Measurements from ENCODE around the gene MSTO1. TPM values are rescaled to one million over a fixed set of nuclear protein-coding genes. Genes with fewer than 3 reads are reported as not detected.

MSTO1 gene
- total RNA-seq, 1 experiment from 2014 or later, result 61.7 TPM

GRCh38 chr1:155648207-155649147 lies 38.5 kb downstream of the MSTO1 start:
- DNase-seq (ENCODE audit: low spot score) (no peak), ATAC-seq (peak; percentile 90)
- POLR2A ChIA-PET, result no interaction called here
- Mint-ChIP-seq H3K4me1 (peaks cover 5% of the 10 kb centered on the region), H3K9me3 (peaks cover 16% of the 10 kb centered on the region), H3K27me3 (ENCODE audit: low read depth) (peaks cover 7% of the 10 kb centered on the region), H3K27ac (no peak overlapping the region), H3K36me3 (peaks cover 6% of the 10 kb centered on the region; the same call in 1 of the 2 replicates), H3K4me3 (no peak overlapping the region)
- TF ChIP-seq, protein P1, sequence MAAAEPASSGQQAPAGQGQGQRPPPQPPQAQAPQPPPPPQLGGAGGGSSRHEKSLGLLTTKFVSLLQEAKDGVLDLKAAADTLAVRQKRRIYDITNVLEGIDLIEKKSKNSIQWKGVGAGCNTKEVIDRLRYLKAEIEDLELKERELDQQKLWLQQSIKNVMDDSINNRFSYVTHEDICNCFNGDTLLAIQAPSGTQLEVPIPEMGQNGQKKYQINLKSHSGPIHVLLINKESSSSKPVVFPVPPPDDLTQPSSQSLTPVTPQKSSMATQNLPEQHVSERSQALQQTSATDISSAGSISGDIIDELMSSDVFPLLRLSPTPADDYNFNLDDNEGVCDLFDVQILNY (CRISPR knock-in tag; IDR thresholded peaks at IDR 0.05), result no peak
- CTCF ChIA-PET, result interaction anchor here (0.6 to 2.0 kb wide), 6 partner anchors 9 to 441 kb away, joined by 3 to 10 read pairs (median 6); partner anchors contain the start of gene THBS3

- no peak overlapping the region for H3K4me3 Mint-ChIP-seq
- TF ChIP-seq ZNF512 (CRISPR knock-in tag; IDR thresholded peaks at IDR 0.05; ENCODE audit: borderline replicate concordance), result no peak
- TF ChIP-seq NR1H2 (CRISPR knock-in tag; IDR thresholded peaks at IDR 0.05), result no peak
- no peak for TF ChIP-seq CREM (CRISPR knock-in tag; IDR thresholded peaks at IDR 0.05)
- TF ChIP-seq, protein P2, sequence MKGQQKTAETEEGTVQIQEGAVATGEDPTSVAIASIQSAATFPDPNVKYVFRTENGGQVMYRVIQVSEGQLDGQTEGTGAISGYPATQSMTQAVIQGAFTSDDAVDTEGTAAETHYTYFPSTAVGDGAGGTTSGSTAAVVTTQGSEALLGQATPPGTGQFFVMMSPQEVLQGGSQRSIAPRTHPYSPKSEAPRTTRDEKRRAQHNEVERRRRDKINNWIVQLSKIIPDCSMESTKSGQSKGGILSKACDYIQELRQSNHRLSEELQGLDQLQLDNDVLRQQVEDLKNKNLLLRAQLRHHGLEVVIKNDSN (CRISPR knock-in tag; IDR thresholded peaks at IDR 0.05), result no peak
- TF ChIP-seq HMGXB4 (CRISPR knock-in tag; IDR thresholded peaks at IDR 0.05), result no peak
- no peak for TF ChIP-seq CBFB (CRISPR knock-in tag; IDR thresholded peaks at IDR 0.05; ENCODE audit: low read depth)
- no peak overlapping the region for H3K27ac Mint-ChIP-seq
- peaks cover 16% of the 10 kb centered on the region for H3K27me3 Mint-ChIP-seq (ENCODE audit: low read depth)
- ChIA-PET CTCF (no interaction called here), POLR2A (no interaction called here)
- peaks cover 9% of the 10 kb centered on the region for H3K9me3 Mint-ChIP-seq
- 0 out of 2 replicates have a peak, but pooled peaks cover 2% of the 10 kb centered on the region for H3K36me3 Mint-ChIP-seq
- no peak for DNase-seq (ENCODE audit: low spot score)
- ATAC-seq, result no peak
- peaks cover 5% of the 10 kb centered on the region for H3K4me1 Mint-ChIP-seq
Observed at GRCh38 chr1:155649676-155650075, 39.7 kb downstream of the MSTO1 start.

- no peak overlapping the region for H3K27ac Mint-ChIP-seq
- DNase-seq (ENCODE audit: low spot score) (no peak), ATAC-seq (no peak)
- H3K36me3 Mint-ChIP-seq, result 0 out of 2 replicates have a peak, but pooled peaks cover 2% of the 10 kb centered on the region
- peaks cover 5% of the 10 kb centered on the region for H3K4me1 Mint-ChIP-seq
- H3K9me3 Mint-ChIP-seq, result peaks cover 9% of the 10 kb centered on the region
- peaks cover 20% of the 10 kb centered on the region for H3K27me3 Mint-ChIP-seq (ENCODE audit: low read depth)
- ChIA-PET CTCF (no interaction called here), POLR2A (no interaction called here)
- no peak overlapping the region for H3K4me3 Mint-ChIP-seq
- TF ChIP-seq SMAD4 (CRISPR knock-in tag; IDR thresholded peaks at IDR 0.05), result no peak
- no peak for TF ChIP-seq ELF4 (CRISPR knock-in tag; IDR thresholded peaks at IDR 0.05; ENCODE audit: low read depth)
- no peak for TF ChIP-seq SMAD3 (CRISPR knock-in tag; IDR thresholded peaks at IDR 0.05; ENCODE audit: borderline replicate concordance)
- no peak for TF ChIP-seq ZNF512 (CRISPR knock-in tag; IDR thresholded peaks at IDR 0.05; ENCODE audit: borderline replicate concordance)
- TF ChIP-seq, protein P3, sequence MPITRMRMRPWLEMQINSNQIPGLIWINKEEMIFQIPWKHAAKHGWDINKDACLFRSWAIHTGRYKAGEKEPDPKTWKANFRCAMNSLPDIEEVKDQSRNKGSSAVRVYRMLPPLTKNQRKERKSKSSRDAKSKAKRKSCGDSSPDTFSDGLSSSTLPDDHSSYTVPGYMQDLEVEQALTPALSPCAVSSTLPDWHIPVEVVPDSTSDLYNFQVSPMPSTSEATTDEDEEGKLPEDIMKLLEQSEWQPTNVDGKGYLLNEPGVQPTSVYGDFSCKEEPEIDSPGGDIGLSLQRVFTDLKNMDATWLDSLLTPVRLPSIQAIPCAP (CRISPR knock-in tag; IDR thresholded peaks at IDR 0.05), result no peak
- no peak for TF ChIP-seq CREM (CRISPR knock-in tag; IDR thresholded peaks at IDR 0.05)
- no peak for TF ChIP-seq ATF1 (CRISPR knock-in tag; IDR thresholded peaks at IDR 0.05)
- TF ChIP-seq, protein P4, sequence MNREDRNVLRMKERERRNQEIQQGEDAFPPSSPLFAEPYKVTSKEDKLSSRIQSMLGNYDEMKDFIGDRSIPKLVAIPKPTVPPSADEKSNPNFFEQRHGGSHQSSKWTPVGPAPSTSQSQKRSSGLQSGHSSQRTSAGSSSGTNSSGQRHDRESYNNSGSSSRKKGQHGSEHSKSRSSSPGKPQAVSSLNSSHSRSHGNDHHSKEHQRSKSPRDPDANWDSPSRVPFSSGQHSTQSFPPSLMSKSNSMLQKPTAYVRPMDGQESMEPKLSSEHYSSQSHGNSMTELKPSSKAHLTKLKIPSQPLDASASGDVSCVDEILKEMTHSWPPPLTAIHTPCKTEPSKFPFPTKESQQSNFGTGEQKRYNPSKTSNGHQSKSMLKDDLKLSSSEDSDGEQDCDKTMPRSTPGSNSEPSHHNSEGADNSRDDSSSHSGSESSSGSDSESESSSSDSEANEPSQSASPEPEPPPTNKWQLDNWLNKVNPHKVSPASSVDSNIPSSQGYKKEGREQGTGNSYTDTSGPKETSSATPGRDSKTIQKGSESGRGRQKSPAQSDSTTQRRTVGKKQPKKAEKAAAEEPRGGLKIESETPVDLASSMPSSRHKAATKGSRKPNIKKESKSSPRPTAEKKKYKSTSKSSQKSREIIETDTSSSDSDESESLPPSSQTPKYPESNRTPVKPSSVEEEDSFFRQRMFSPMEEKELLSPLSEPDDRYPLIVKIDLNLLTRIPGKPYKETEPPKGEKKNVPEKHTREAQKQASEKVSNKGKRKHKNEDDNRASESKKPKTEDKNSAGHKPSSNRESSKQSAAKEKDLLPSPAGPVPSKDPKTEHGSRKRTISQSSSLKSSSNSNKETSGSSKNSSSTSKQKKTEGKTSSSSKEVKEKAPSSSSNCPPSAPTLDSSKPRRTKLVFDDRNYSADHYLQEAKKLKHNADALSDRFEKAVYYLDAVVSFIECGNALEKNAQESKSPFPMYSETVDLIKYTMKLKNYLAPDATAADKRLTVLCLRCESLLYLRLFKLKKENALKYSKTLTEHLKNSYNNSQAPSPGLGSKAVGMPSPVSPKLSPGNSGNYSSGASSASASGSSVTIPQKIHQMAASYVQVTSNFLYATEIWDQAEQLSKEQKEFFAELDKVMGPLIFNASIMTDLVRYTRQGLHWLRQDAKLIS (CRISPR knock-in tag; IDR thresholded peaks at IDR 0.05; ENCODE audit: borderline replicate concordance), result no peak
- TF ChIP-seq HMGXB4 (CRISPR knock-in tag; IDR thresholded peaks at IDR 0.05), result no peak
Observed at GRCh38 chr1:155650231-155650757, 40.3 kb downstream of the MSTO1 start.

All from WTC11 (cell line).